Keratinocyte (primary cell): Measurements from ENCODE around the gene ANO3. TPM values are rescaled to one million over a fixed set of nuclear protein-coding genes. Genes with fewer than 3 reads are reported as not detected.

Experiments used
- DNase-seq: peaks from one replicate; pipeline ENCODE4 v3.0.0-alpha.2; 2011; ENCODE audit warnings: low read depth, missing footprints, low spot score
- FAIRE-seq: peaks from 2 replicates; lab custom pipeline; 2011; peaks lifted over from hg19 to GRCh38; lab: Jason Lieb, UNC
- H2AFZ ChIP-seq: 2 replicates; pipeline ENCODE4 v1.6.0; 2012; ENCODE audit warnings: low read length, control low read depth, inconsistent platforms; ENCODE audit not compliant: control insufficient read depth
- H3K27ac ChIP-seq: 2 replicates; pipeline ENCODE4 v1.5.1; 2011; ENCODE audit warnings: low read length; ENCODE audit not compliant: control insufficient read depth, insufficient read depth
- H3K27me3 ChIP-seq: 3 replicates; pipeline ENCODE4 v1.6.0; 2011; ENCODE audit warnings: low read length; ENCODE audit not compliant: control insufficient read depth, insufficient read depth; ENCODE audit errors: extremely low read depth
- H3K36me3 ChIP-seq, 2 experiments: 2 replicates in 1 of 2; 3 replicates in 1 of 2; pipeline ENCODE4 v1.5.1; 2011; ENCODE audit warnings: low read length in 2 of 2, mild to moderate bottlenecking in 1 of 2; ENCODE audit not compliant: control insufficient read depth in 2 of 2, insufficient read depth in 2 of 2; ENCODE audit errors: extremely low read depth in 1 of 2
- H3K4me1 ChIP-seq: 3 replicates; pipeline ENCODE4 v1.5.1; 2011; ENCODE audit warnings: low read length; ENCODE audit not compliant: control insufficient read depth, insufficient read depth; ENCODE audit errors: extremely low read depth
- H3K4me2 ChIP-seq: 3 replicates; pipeline ENCODE4 v1.6.0; 2011; ENCODE audit warnings: low read depth, low read length; ENCODE audit not compliant: control insufficient read depth, insufficient read depth; ENCODE audit errors: extremely low read depth
- H3K4me3 ChIP-seq, 3 experiments: fragments of 200-600 bp in 1 of 3; sonication (generic) in 1 of 3; 2 replicates in 2 of 3; 3 replicates in 1 of 3; pipeline ENCODE4 v1.5.1; 2011 to 2016; ENCODE audit warnings: low read length in 3 of 3, mild to moderate bottlenecking in 3 of 3, control low read depth in 2 of 3, inconsistent platforms in 1 of 3, low read depth in 1 of 3, mixed read lengths in 1 of 3, mixed run types in 1 of 3, moderate library complexity in 1 of 3; ENCODE audit not compliant: control insufficient read depth in 2 of 3, insufficient read depth in 2 of 3; ENCODE audit errors: extremely low read depth in 1 of 3
- H3K79me2 ChIP-seq: 2 replicates; pipeline ENCODE4 v1.6.0; 2012; ENCODE audit warnings: low read length; ENCODE audit not compliant: control insufficient read depth, insufficient read depth
- H3K9ac ChIP-seq: 3 replicates; pipeline ENCODE4 v1.6.0; 2011; ENCODE audit warnings: low read length; ENCODE audit not compliant: control insufficient read depth, insufficient read depth; ENCODE audit errors: extremely low read depth
- H3K9me1 ChIP-seq: 3 replicates; pipeline ENCODE4 v1.6.0; 2011; ENCODE audit warnings: low read length; ENCODE audit not compliant: control insufficient read depth, insufficient read depth; ENCODE audit errors: extremely low read depth
- H3K9me3 ChIP-seq: 2 replicates; pipeline ENCODE4 v1.5.1; 2012; ENCODE audit warnings: low read depth, low read length; ENCODE audit not compliant: control insufficient read depth
- H4K20me1 ChIP-seq: 3 replicates; pipeline ENCODE4 v1.6.0; 2011; ENCODE audit warnings: low read length; ENCODE audit not compliant: control insufficient read depth, insufficient read depth; ENCODE audit errors: extremely low read depth
- EZH2 ChIP-seq: IDR thresholded peaks from one replicate; pipeline ENCODE4 v1.6.1; 2012; ENCODE audit warnings: inconsistent platforms, mild to moderate bottlenecking, low read length, moderate library complexity
- dilution Hi-C: fragments of 300-500 bp; cut with MboI; formaldehyde crosslinking; loops from one replicate; pipeline ENCODE4 v1.7.0; 2020; ENCODE audit warnings: low sequenced_read_pairs; ENCODE audit not compliant: extremely low pct_ligation_motif_present
- polyA plus RNA-seq, 5 experiments: library from polyadenylated mRNA; depleted of rRNA in 3 of 5; stranded (reverse) in 3 of 5; stranded (forward) in 1 of 5; unstranded in 1 of 5; fragments of >200 nt; gene quantifications; 1 replicate in 1 of 5; 2 replicates in 3 of 5; 3 replicates in 1 of 5; pipeline versions ENCODE4 v1.2.1 to v1.2.3, GENCODE V29; 2011 to 2012; ENCODE audit warnings: missing spikeins in 2 of 5, low read depth in 1 of 5, low replicate concordance in 1 of 5
- TF ChIP-seq, protein P1 (sequence below), 3 experiments: IDR thresholded peaks in 1 of 3; conservative IDR thresholded peaks in 1 of 3; optimal IDR thresholded peaks in 1 of 3; 2 replicates in 2 of 3; 3 replicates in 1 of 3; pipeline versions ENCODE3 to v1.5.1; 2011; ENCODE audit warnings: low read length in 3 of 3, mild to moderate bottlenecking in 3 of 3, moderate library complexity in 2 of 3, control low read depth in 1 of 3, inconsistent platforms in 1 of 3; ENCODE audit not compliant: insufficient read depth in 2 of 3; ENCODE audit errors: extremely low read depth in 1 of 3

The ANO3 gene
- polyA plus RNA-seq, 1 donor (not counting 4 experiments of a cell fraction or from before 2014, with no cell fraction given) = 0.01 TPM

- Histone ChIP-seq H3K79me2 (no peaks in the 10 kb centered on the region), H2AFZ (no peak overlapping the region), H3K9ac (peak overlapping the region; percentile 46), H4K20me1 (no peaks in the 10 kb centered on the region), H3K4me2 (peak overlapping the region; percentile 59), H3K9me1 (no peaks in the 10 kb centered on the region), H3K27ac (peak overlapping the region; percentile 86), H3K27me3 (no peaks in the 10 kb centered on the region), H3K9me3 (no peaks in the 10 kb centered on the region), H3K4me1 (peaks cover 30% of the 10 kb centered on the region), H3K36me3 (no peaks in the 10 kb centered on the region), H3K4me3 (peak overlapping the region in 1 of 3 experiments; percentile 38)
- no peak for FAIRE-seq
- TF ChIP-seq, protein P1, sequence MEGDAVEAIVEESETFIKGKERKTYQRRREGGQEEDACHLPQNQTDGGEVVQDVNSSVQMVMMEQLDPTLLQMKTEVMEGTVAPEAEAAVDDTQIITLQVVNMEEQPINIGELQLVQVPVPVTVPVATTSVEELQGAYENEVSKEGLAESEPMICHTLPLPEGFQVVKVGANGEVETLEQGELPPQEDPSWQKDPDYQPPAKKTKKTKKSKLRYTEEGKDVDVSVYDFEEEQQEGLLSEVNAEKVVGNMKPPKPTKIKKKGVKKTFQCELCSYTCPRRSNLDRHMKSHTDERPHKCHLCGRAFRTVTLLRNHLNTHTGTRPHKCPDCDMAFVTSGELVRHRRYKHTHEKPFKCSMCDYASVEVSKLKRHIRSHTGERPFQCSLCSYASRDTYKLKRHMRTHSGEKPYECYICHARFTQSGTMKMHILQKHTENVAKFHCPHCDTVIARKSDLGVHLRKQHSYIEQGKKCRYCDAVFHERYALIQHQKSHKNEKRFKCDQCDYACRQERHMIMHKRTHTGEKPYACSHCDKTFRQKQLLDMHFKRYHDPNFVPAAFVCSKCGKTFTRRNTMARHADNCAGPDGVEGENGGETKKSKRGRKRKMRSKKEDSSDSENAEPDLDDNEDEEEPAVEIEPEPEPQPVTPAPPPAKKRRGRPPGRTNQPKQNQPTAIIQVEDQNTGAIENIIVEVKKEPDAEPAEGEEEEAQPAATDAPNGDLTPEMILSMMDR (optimal IDR thresholded peaks at IDR 0.05 in 1 of 3, IDR thresholded peaks at IDR 0.05 in 1 of 3, conservative IDR thresholded peaks at IDR 0.05 in 1 of 3; ENCODE audit: extremely low read depth in 1 of 3, insufficient read depth in 2 of 3, low read length in 3 of 3) = no peak
- TF ChIP-seq EZH2 = no peak
- DNase-seq = no peak
- dilution Hi-C loops = no loop called here
Measured at GRCh38 chr11:26579683-26580082, 247.8 kb downstream of the ANO3 start.

DNA sequence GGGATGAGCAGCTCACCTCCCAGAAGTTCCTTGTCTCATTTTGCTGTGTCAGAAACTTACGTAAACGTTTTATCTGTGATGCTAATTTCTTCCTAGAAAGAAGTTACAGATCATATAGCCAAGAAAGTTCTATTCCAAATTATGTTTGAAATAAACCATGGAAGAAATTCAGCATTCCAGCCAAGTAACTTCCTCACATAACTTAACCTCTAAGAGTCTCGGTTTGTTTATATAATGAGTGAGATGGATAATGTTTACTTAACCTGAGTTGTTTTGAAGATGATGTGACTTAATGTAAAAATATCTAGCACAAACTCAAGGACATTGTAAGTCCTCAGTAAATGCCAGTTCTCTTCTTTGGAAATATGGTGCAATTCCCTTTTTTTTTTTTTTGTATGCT is 249.0 kb downstream of the ANO3 start:
- dilution Hi-C loops = no loop called here
- H3K4me2 ChIP-seq = no peak overlapping the region

More for the DNA sequence above, 249.0 kb downstream of the ANO3 start:
- Histone ChIP-seq H3K4me1 (peaks cover 31% of the 10 kb centered on the region), H2AFZ (no peak overlapping the region), H3K27ac (no peak overlapping the region), H4K20me1 (no peaks in the 10 kb centered on the region), H3K4me3 (no peak overlapping the region), H3K79me2 (no peaks in the 10 kb centered on the region), H3K27me3 (no peaks in the 10 kb centered on the region), H3K9me3 (no peaks in the 10 kb centered on the region), H3K36me3 (no peaks in the 10 kb centered on the region), H3K9me1 (no peaks in the 10 kb centered on the region), H3K9ac (no peak overlapping the region)
- DNase-seq = no peak
- TF ChIP-seq, protein P1 (optimal IDR thresholded peaks at IDR 0.05 in 1 of 3, IDR thresholded peaks at IDR 0.05 in 1 of 3, conservative IDR thresholded peaks at IDR 0.05 in 1 of 3; ENCODE audit: extremely low read depth in 1 of 3, insufficient read depth in 2 of 3, low read length in 3 of 3) = no peak
- no peak for TF ChIP-seq EZH2
- FAIRE-seq = no peak
